MM.1S (cell line): ENCODE measurements around the gene CT45A5.
"Not testable (repeated sequence)": the region's sequence is repeated elsewhere in the genome, so short reads cannot be mapped to it uniquely, and the experiment has no call there.

Experiments
- EZH2 ChIP-seq: fragments of 300-600 bp; sonication (generic); optimal IDR thresholded peaks from 2 replicates; pipeline ENCODE3; 2017; ENCODE audit warnings: low read depth, mild to moderate bottlenecking, antibody characterized with exemption, low read length, mixed read lengths
- EZH2phosphoT487 ChIP-seq: fragments of 300-600 bp; sonication (generic); IDR thresholded peaks from 2 replicates; pipeline ENCODE4 v1.6.1; 2018; ENCODE audit warnings: antibody characterized with exemption, low read length
- TF ChIP-seq, protein P1 (sequence below): fragments of 300-600 bp; sonication (generic); IDR thresholded peaks from 2 replicates; pipeline ENCODE4 v1.5.1; 2016; ENCODE audit warnings: antibody characterized with exemption, low read length, mixed read lengths

DNA sequence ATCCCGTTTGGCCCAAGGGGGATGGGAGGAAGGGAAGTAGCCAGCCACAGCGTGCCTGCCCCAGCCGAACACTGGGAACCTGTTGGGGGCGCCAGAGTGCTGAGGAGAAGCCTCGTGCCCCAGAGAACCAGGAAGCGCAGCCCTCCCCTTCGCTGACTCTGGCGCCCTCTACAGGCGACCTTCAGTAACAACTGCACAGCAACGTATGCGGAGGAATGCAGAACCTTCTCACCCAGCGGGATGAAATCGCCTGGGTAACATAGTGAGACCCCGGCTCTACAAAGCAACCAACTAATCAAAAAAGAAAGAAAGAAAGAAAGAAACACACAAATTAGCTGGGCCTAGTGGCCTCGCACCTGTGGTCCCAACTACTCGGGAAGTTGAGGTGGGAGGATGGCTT, at the start of gene CT45A5:
- TF ChIP-seq EZH2, EZH2phosphoT487: not testable (repeated sequence)
- TF ChIP-seq, protein P1, sequence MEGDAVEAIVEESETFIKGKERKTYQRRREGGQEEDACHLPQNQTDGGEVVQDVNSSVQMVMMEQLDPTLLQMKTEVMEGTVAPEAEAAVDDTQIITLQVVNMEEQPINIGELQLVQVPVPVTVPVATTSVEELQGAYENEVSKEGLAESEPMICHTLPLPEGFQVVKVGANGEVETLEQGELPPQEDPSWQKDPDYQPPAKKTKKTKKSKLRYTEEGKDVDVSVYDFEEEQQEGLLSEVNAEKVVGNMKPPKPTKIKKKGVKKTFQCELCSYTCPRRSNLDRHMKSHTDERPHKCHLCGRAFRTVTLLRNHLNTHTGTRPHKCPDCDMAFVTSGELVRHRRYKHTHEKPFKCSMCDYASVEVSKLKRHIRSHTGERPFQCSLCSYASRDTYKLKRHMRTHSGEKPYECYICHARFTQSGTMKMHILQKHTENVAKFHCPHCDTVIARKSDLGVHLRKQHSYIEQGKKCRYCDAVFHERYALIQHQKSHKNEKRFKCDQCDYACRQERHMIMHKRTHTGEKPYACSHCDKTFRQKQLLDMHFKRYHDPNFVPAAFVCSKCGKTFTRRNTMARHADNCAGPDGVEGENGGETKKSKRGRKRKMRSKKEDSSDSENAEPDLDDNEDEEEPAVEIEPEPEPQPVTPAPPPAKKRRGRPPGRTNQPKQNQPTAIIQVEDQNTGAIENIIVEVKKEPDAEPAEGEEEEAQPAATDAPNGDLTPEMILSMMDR, result not testable (repeated sequence)
